HG03432 (cell line): ENCODE results near the gene ZNF486.
A peak's percentile ranks its signal among the peaks of the same experiment; 100 is the strongest.
"Not testable (repeated sequence)": the region's sequence is repeated elsewhere in the genome, so short reads cannot be mapped to it uniquely, and the experiment has no call there.

Source experiments
- ATAC-seq: cut with Tn5 transposase; IDR thresholded peaks from one replicate; pipeline ENCODE4 v1.9.1; 2021; ENCODE audit warnings: mild to moderate bottlenecking, moderate library complexity; ENCODE audit not compliant: unreplicated experiment

Gene ZNF486

DNA sequence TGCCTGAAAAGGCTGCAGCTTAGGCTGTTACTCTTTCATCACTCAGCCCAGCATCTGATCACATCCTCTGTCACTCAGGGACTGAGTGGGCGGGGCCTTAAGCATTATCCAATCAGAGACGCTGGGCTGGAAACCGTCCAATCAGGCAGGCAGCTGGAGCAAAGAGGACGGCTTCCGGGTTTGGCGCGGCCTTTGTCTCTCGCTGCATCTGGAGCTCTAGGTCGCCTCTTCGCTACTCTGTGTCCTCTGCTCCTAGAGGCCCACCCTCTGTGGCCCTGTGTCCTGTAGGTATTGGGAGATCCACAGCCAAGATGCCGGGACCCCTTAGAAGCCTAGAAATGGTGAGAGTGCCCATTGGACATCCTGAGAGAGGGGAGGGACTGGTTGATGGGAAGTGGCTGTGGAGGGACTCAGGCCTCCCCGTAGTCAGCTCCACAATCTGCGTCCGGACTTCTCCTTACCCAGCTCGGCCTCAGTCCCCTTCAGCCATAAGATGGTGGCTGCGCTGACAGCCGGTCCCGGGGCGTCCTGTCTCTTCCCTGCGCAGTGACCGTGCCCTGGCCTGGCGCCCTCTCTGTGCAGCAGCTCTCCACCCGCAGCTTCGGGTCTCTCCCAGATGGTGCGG is at the start of gene ZNF486:
TSS of gene ZNF486 (plus strand) at position 195 of the 625 bp plus-strand sequence. CDS start at position 312, 117 bp downstream.
- ATAC-seq = peak; percentile 93

DNA sequence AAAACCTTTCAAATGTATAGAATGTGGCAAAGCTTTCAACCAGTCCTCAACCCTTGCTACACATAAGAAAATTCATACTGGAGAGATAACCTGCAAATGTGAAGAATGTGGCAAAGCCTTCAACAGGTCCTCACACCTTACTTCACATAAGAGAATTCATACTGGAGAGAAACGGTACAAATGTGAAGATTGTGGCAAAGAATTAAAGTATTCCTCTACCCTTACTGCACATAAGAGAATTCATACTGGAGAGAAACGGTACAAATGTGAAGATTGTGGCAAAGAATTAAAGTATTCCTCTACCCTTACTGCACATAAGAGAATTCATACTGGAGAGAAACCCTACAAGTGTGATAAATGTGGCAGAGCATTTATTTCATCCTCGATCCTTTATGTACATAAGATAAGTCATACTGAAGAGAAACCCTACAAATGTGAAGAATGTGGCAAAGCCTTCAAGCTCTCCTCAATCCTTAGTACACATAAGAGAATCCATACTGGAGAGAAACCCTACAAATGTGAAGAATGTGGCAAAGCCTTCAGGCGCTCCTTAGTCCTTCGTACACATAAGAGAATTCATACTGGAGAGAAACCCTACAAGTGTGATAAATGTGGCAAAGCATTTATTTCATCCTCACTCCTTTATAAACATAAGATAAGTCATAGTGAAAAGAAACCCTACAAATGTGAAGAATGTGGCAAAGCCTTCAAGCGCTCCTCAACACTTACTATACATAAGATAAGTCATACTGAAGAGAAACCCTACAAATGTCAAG is 48.8 kb upstream of the ZNF486 start:
- not testable (repeated sequence) for ATAC-seq

DNA sequence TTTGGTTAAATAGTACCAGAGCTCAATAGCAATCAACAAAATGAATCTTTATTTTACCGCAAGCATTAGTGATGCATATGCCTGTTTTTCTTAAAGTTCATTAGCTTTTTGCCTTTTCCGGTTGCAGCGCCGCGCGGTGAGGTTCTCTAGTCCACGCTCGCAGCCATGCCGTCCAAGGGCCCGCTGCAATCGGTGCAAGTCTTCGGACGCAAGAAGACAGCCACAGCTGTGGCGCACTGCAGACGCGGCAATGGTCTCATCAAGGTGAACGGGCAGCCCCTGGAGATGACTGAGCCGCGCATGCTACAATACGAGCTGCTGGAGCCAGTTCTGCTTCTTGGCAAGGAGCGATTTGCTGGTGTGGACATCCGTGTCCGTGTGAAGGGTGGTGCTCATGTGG is 42.1 kb upstream of the ZNF486 start:
- ATAC-seq = no peak

- not testable (repeated sequence) for ATAC-seq
Observed at GRCh38 chr19:20132933-20133332, 34.1 kb upstream of the ZNF486 start.

DNA sequence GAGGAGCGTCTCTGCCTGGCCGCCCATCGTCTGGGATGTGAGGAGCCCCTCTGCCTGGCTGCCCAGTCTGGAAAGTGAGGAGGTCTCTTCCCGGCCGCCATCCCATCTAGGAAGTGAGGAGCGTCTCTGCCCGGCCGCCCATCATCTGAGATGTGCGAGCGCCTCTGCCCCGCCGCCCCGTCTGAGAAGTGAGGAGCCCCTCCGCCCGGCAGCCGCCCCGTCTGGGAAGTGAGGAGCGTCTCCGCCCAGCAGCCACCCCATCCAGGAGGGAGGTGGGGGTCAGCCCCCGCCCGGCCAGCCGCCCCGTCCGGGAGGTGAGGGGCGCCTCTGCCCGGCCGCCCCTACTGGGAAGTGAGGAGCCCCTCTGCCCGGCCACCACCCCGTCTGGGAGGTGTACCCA is 29.3 kb upstream of the ZNF486 start:
- ATAC-seq = not testable (repeated sequence)

GRCh38 chr19:20151617-20152145 is 15.3 kb upstream of the ZNF486 start:
- ATAC-seq = no peak

DNA sequence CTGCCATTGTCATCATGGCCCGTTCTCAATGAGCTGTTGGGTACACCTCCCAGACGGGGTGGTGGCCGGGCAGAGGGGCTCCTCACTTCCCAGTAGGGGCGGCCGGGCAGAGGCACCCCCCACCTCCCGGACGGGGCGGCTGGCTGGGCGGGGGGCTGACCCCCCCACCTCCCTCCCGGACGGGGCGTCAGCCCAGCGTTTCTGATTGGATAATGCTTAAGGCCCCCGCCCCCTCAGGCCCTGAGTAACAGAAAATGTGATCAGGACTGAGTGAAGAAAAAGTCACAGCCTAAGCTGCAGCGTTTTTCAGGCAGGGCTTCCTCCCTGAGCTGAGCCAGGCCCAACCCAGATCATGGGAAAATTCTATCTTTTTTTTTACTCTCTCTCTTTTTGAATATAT is 14.5 kb upstream of the ZNF486 start:
- not testable (repeated sequence) for ATAC-seq

DNA sequence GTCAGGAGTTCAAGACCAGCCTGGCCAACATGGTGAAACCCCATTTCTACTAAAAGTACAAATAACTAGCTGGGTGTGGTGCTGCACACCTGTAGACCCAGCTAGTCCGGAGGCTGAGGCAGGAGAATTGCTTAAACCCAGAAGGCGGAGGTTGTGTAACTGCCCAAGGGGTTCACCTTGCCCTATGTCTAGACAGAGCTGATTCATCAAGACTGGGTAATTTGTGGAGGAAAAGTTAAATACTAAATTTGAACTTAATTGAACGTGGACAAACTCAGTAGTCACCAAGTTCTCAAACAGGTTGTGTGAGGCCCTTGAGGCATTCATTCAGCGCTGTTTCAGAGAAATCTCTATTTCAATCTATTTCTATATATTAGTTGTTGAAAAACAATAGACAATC is 13.7 kb upstream of the ZNF486 start:
- ATAC-seq = no peak

DNA sequence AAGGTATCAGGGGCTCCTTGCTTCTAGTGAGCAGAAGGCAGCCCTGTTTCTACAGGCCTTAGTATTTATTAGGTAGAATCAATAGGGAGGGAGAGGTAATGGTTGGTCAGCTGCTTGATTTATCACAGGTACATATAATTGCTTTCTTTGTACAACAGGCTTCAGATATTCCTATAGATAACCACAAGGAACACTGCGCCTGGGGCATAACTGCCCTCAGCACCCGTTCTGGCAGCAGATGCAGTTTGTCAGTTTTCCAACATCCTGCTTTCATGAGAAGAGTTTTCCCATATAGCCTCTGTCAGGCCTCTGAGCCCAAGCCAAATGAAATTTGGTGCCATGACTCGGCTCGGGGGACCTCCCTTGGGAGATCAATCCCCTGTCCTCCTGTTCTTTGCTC is 12.4 kb upstream of the ZNF486 start:
- ATAC-seq = no peak

GRCh38 chr19:20162821-20163220 is 4.2 kb upstream of the ZNF486 start:
- no peak for ATAC-seq

- no peak for ATAC-seq
Observed at GRCh38 chr19:20164456-20164855, 2.6 kb upstream of the ZNF486 start.

DNA sequence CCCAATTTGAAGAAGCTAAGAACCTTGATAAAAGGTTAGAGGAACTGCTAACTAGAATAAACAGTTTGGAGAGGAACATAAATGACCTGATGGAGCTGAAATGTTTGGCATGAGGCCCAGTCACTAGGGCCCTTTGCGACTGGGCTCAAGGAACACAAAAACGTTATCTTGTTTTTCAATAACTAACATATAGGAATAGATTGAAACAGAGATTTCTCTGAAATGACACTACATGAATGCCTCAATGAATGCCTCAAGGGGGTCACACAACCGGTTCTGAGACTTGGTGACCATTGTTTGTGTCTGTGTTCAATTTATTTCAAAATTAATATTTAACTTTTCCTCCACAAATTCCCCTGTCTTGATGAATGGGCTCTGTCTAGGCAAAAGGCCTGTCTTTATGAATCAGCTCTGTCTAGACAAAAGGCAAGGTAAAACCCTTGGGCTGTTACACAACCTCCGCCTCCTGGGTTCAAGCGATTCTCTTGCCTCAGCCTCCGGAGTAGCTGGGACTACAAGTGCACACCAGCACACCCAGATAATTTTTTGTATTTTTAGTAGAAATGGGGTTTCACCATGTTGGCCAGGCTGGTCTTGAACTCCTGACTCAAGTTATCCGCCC is 932 bp upstream of the ZNF486 start:
- no peak for ATAC-seq

GRCh38 chr19:20167651-20168122 is 673 bp downstream of the ZNF486 start:
- no peak for ATAC-seq

- no peak for ATAC-seq
Observed at GRCh38 chr19:20171285-20171684, 4.3 kb downstream of the ZNF486 start.

DNA sequence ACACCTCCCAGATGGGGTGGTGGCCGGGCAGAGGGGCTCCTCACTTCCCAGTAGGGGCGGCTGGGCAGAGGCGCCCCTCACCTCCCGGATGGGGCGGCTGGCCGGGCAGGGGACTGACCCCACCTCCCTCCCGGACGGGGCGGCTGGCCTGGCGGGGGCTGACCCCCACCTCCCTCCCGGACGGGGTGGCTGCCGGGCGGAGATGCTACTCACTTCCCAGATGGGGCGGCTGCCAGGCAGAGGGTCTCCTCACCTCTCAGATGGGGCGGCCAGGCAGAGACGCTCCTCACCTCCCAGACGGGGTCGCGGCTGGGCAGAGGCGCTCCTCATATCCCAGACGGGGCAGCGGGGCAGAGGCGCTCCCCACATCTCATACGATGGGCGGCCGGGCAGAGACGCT is 8.8 kb downstream of the ZNF486 start:
- not testable (repeated sequence) for ATAC-seq

GRCh38 chr19:20179956-20180355 is 12.9 kb downstream of the ZNF486 start:
- not testable (repeated sequence) for ATAC-seq

- no peak for ATAC-seq
Observed at GRCh38 chr19:20182222-20182785, 15.3 kb downstream of the ZNF486 start.

- no peak for ATAC-seq
Observed at GRCh38 chr19:20186174-20186573, 19.2 kb downstream of the ZNF486 start.

GRCh38 chr19:20197747-20198146 is 30.7 kb downstream of the ZNF486 start:
- no peak for ATAC-seq

DNA sequence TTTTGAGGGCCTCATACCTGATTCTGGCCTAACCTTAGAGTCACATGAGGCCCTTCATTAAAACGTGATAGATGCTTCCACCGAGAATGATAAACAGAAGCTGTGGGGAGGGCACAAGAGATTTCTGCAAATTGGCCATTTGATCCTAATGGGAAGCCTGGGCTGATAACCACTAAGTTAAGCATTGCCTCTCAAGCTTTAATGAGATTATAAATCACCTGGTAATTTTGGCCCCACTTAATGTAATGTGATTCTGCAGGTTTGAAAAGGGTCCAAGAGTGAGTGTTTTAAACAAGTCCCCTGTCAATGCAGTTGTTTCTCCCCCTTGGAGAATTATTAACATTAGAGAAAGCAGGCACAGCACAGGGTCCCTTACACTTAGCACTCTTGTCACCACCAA is 42.0 kb downstream of the ZNF486 start:
- no peak for ATAC-seq

DNA sequence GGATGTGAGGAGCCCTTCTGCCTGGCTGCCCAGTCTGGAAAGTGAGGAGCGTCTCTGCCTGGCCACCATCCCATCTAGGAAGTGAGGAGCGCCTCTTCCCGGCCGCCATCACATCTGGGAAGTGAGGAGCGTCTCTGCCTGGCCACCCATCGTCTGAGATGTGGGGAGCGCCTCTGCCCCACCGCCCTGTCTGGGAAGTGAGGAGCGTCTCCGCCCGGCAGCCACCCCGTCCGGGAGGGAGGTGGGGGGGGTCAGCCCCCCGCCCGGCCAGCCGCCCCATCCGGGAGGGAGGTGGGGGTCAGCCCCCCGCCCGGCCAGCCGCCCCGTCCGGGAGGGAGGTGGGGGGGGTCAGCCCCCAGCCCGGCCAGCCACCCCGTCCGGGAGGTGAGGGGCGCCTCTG is 47.4 kb downstream of the ZNF486 start:
- not testable (repeated sequence) for ATAC-seq
